GM12878 (cell line): ENCODE measurements around the gene TACR2. TPM values are rescaled to one million over a fixed set of nuclear protein-coding genes. Genes with fewer than 3 reads are reported as not detected.

ENCODE experiments used
- ATAC-seq: fragments of 200-7000 bp; cut with Tn5 transposase; 3 replicates; pipeline ENCODE4 v1.9.1; 2020; ENCODE audit warnings: mild to moderate bottlenecking, moderate library complexity
- BruUV-seq: library from RNA; stranded (reverse); fragments of 400-500 nt; replicated peaks from 2 replicates; lab custom pipeline; 2021; lab: Mats Ljungman, UMichigan
- CTCF ChIA-PET: fragments of 300-600 bp; sonication (Branson Sonifier 250); formaldehyde crosslinking; extraction: SDS; loops from one replicate; lab custom pipeline; 2021; ENCODE audit warnings: inconsistent platforms; lab: Yijun Ruan, JAX
- POLR2A ChIA-PET: fragments of 350-600 bp; formaldehyde crosslinking; extraction: SDS; loops from one replicate; lab custom pipeline; 2021; ENCODE audit warnings: inconsistent platforms; lab: Charles Lee
- RAD21 ChIA-PET: fragments of 300-600 bp; sonication (Branson Sonifier 250); formaldehyde crosslinking; loops from one replicate; lab custom pipeline; 2023; ENCODE audit warnings: antibody characterized with exemption; ENCODE audit not compliant: unreplicated experiment; lab: Charles Lee
- SMC1A ChIA-PET: fragments of 300-600 bp; sonication (Branson Sonifier 250); formaldehyde crosslinking; loops from one replicate; lab custom pipeline; 2023; ENCODE audit not compliant: unreplicated experiment, uncharacterized antibody; lab: Charles Lee
- DNase-seq: peaks from one replicate; pipeline ENCODE4 v3.0.0-alpha.2; 2011; ENCODE audit warnings: low read depth, low spot score
- FAIRE-seq: peaks from 3 replicates; lab custom pipeline; 2011; peaks lifted over from hg19 to GRCh38; lab: Jason Lieb, UNC
- H2AFZ ChIP-seq: 2 replicates; pipeline ENCODE4 v1.6.0; 2011; ENCODE audit warnings: low read depth, low read length, control low read depth; ENCODE audit not compliant: control insufficient read depth
- H3K27ac ChIP-seq: 2 replicates; pipeline ENCODE4 v1.5.1; 2011; ENCODE audit warnings: control low read depth; ENCODE audit not compliant: control insufficient read depth, insufficient read depth
- H3K27me3 ChIP-seq, 2 experiments: replicated peaks in 1 of 2; 2 replicates each; pipeline versions ENCODE4 v1.6.0 to v1.6.1; 2011; ENCODE audit warnings: low read length in 1 of 2; ENCODE audit not compliant: control insufficient read depth in 2 of 2, insufficient read depth in 2 of 2
- H3K36me3 ChIP-seq, 2 experiments: 2 replicates each; pipeline ENCODE4 v1.5.1; 2011; ENCODE audit warnings: low read length in 1 of 2; ENCODE audit not compliant: control insufficient read depth in 2 of 2, insufficient read depth in 2 of 2
- H3K4me1 ChIP-seq: 2 replicates; pipeline ENCODE4 v1.6.1; 2011; ENCODE audit warnings: mild to moderate bottlenecking, low read length, moderate library complexity, mixed read lengths; ENCODE audit not compliant: control insufficient read depth, insufficient read depth
- H3K4me2 ChIP-seq: 2 replicates; pipeline ENCODE4 v1.6.0; 2011; ENCODE audit warnings: control low read depth; ENCODE audit not compliant: control insufficient read depth, insufficient read depth
- H3K4me3 ChIP-seq: fragments of 200-600 bp; sonication (generic); 2 replicates; pipeline ENCODE4 v1.5.1; 2016
- H3K79me2 ChIP-seq: 2 replicates; pipeline ENCODE4 v1.6.0; 2011; ENCODE audit warnings: low read length; ENCODE audit not compliant: control insufficient read depth, insufficient read depth
- H3K9ac ChIP-seq: 2 replicates; pipeline ENCODE4 v1.8.0; 2011; ENCODE audit warnings: low read length, control low read depth, mixed read lengths; ENCODE audit not compliant: control insufficient read depth, insufficient read depth
- H3K9me3 ChIP-seq: replicated peaks from 3 replicates; pipeline ENCODE4 v1.5.1; 2011; ENCODE audit warnings: mild to moderate bottlenecking, low read length; ENCODE audit not compliant: control insufficient read depth, insufficient read depth
- H4K20me1 ChIP-seq: 2 replicates; pipeline ENCODE4 v1.6.0; 2011; ENCODE audit not compliant: control insufficient read depth, insufficient read depth
- CEBPB ChIP-seq, 2 experiments: fragments of 150-350 bp in 1 of 2; IDR thresholded peaks; 2 replicates each; pipeline ENCODE4 v1.6.1; 2012 to 2014; ENCODE audit warnings: low read depth in 2 of 2, low read length in 2 of 2, borderline replicate concordance in 1 of 2, inconsistent platforms in 1 of 2
- CREB1 ChIP-seq: IDR thresholded peaks from 2 replicates; pipeline ENCODE4 v1.6.1; 2012; ENCODE audit warnings: low read depth, mild to moderate bottlenecking, inconsistent platforms
- KDM1A ChIP-seq: fragments of 200-600 bp; sonication (generic); IDR thresholded peaks from 2 replicates; pipeline ENCODE4 v1.6.1; 2016; ENCODE audit warnings: borderline replicate concordance
- MTA3 ChIP-seq: IDR thresholded peaks from 2 replicates; pipeline ENCODE4 v1.6.1; 2012; ENCODE audit warnings: low read length, inconsistent platforms, borderline replicate concordance
- MYB ChIP-seq: fragments of 150-350 bp; IDR thresholded peaks from 2 replicates; pipeline ENCODE4 v1.6.1; 2014; ENCODE audit warnings: mild to moderate bottlenecking, low read depth, low read length, borderline replicate concordance
- NFXL1 ChIP-seq: fragments of 450-650 bp; IDR thresholded peaks from 2 replicates; pipeline ENCODE4 v1.6.1; 2017; ENCODE audit warnings: antibody characterized with exemption, mild to moderate bottlenecking, borderline replicate concordance
- RELA ChIP-seq: fragments of 450-650 bp; IDR thresholded peaks from 2 replicates; pipeline ENCODE4 v1.8.0; 2014; ENCODE audit warnings: borderline replicate concordance; ENCODE audit not compliant: partially characterized antibody
- RUNX3 ChIP-seq: IDR thresholded peaks from 2 replicates; pipeline ENCODE4 v1.6.1; 2012; ENCODE audit warnings: low read length, inconsistent platforms
- YBX1 ChIP-seq: fragments of 450-650 bp; IDR thresholded peaks from 2 replicates; pipeline ENCODE4 v1.6.1; 2016; ENCODE audit warnings: antibody characterized with exemption
- YY1 ChIP-seq: IDR thresholded peaks from 2 replicates; pipeline ENCODE4 v1.6.1; 2011; ENCODE audit warnings: low read depth, mild to moderate bottlenecking, low read length
- WGBS: methylation state at CpG from one replicate; pipeline ENCODE4 v1.1.6; 2016; ENCODE audit warnings: low lambda C conversion rate; ENCODE audit not compliant: insufficient replicate concordance, insufficient coverage; ENCODE audit errors: missing lambda C conversion rate; 5-methylcytosine and 5-hydroxymethylcytosine counted together
- in situ Hi-C: fragments of 300-500 bp; cut with MboI; formaldehyde crosslinking; loops from 9 replicates; pipeline ENCODE4 v1.14.3; 2018; ENCODE audit warnings: mixed read lengths
- intact Hi-C: fragments of 100-400 bp; cut with micrococcal nuclease; formaldehyde crosslinking; loops from one replicate; pipeline ENCODE4 v1.14.2; 2022; ENCODE audit not compliant: unreplicated experiment
- polyA plus RNA-seq, 11 experiments: library from polyadenylated mRNA; depleted of rRNA in 4 of 11; unstranded in 6 of 11; stranded (reverse) in 5 of 11; fragments of >200 nt; fragmentation: Nextera tagmentation in 4 of 11; fragmentation: Illumina TruSeq in 1 of 11; extraction: Ambion mirVana in 4 of 11; extraction: Trizol in 1 of 11; gene quantifications; 1 replicate in 1 of 11; 2 replicates in 10 of 11; pipeline versions ENCODE4 v1.2.1 to v1.2.3, GENCODE V29; 2011 to 2016; ENCODE audit warnings: inconsistent platforms in 2 of 11, missing spikeins in 2 of 11, low read depth in 1 of 11
- total RNA-seq, 4 experiments: library from RNA; depleted of rRNA in 3 of 4; stranded (reverse); fragments of >200 nt in 3 of 4; fragmentation: Illumina TruSeq in 1 of 4; extraction: Trizol in 1 of 4; gene quantifications; 2 replicates each; pipeline versions ENCODE4 v1.2.1 to v1.2.3, GENCODE V29; 2013 to 2021

TACR2 gene
- total and polyA plus RNA-seq, 10 of the 15 experiments (the other 5 are each of a cell fraction or from before 2014, with no cell fraction given), result 0.11 TPM; not detected in 9

GRCh38 chr10:69379800-69380199 is 36.9 kb downstream of the TACR2 start:
- no peaks in the 10 kb centered on the region for H3K9me3 ChIP-seq
- ChIA-PET RAD21 (no interaction called here), SMC1A (interaction anchor here (0.9 to 1.0 kb wide), 2 partner anchors 29 to 144 kb away, joined by 3 to 4 read pairs; no protein-coding TSS in a partner anchor), POLR2A (no interaction called here), CTCF (interaction anchor here (1.4 kb wide), 1 partner anchor 140 kb away, joined by 3 read pairs; no protein-coding TSS in a partner anchor)
- ATAC-seq, result no peak
- H3K27me3 ChIP-seq, result no peaks in the 10 kb centered on the region
- H3K4me1 ChIP-seq, result peaks cover 3% of the 10 kb centered on the region; the same call in 1 of the 2 replicates
- BruUV-seq, result no TSS peak
- no peak overlapping the region for H3K9ac ChIP-seq
- no peak for DNase-seq
- H3K4me2 ChIP-seq, result no peak overlapping the region
- H3K4me3 ChIP-seq, result no peak overlapping the region
- no peak overlapping the region for H3K27ac ChIP-seq
- TF ChIP-seq RUNX3 (no peak), YY1 (no peak), RELA (no peak), NFXL1 (no peak), CEBPB (IDR thresholded peaks at IDR 0.05; ENCODE audit: borderline replicate concordance in 1 of 2, low read depth in 2 of 2, low read length in 2 of 2) (no peak), KDM1A (no peak), CREB1 (no peak), MYB (no peak), YBX1 (no peak), MTA3 (no peak)
- in situ Hi-C loops (no loop called here), intact Hi-C loops (no loop called here)
- H3K36me3 ChIP-seq, result peaks cover 25 to 44% of the 10 kb centered on the region in 2 experiments
- no peak for FAIRE-seq
- no peaks in the 10 kb centered on the region for H4K20me1 ChIP-seq
- H2AFZ ChIP-seq, result no peak overlapping the region
- 94% methylated on average over 16 of the region's 16 CpGs for WGBS
- no peaks in the 10 kb centered on the region for H3K79me2 ChIP-seq
